ENCODE results near the gene SETBP1. TPM values are rescaled to one million over a fixed set of nuclear protein-coding genes. Genes with fewer than 3 reads are reported as not detected.

Gene SETBP1
- total and polyA plus RNA-seq, 2 of the 13 experiments (the other 11 are each of a cell fraction or from before 2014, with no cell fraction given): 0.18 to 0.65 TPM

GRCh38 chr18:44710931-44711330 is 30.2 kb downstream of the SETBP1 start (continued):
- TF ChIP-seq HNF1B (CRISPR knock-in tag; IDR thresholded peaks at IDR 0.05) (no peak), THAP9 (CRISPR knock-in tag; IDR thresholded peaks at IDR 0.05; ENCODE audit: borderline replicate concordance) (no peak)

GRCh38 chr18:44712025-44712424 is 31.3 kb downstream of the SETBP1 start:
- no peaks in the 10 kb centered on the region for H3K4me1 ChIP-seq (ENCODE audit: insufficient read depth, low read length)
- FAIRE-seq (no peak), ATAC-seq (no peak), DNase-seq (ENCODE audit: low spot score) (no peak)
- ChIA-PET CTCF (ENCODE audit: low intra/inter-chr PET ratio, low total read pairs) (no interaction called here), POLR2A (no interaction called here)
- H3K9me3 ChIP-seq (ENCODE audit: low read length): no peaks in the 10 kb centered on the region
- H3K27ac ChIP-seq (ENCODE audit: extremely low read length, insufficient read depth, low read length): no peak overlapping the region
- H3K79me2 ChIP-seq (ENCODE audit: insufficient read depth, low read length): no peaks in the 10 kb centered on the region
- no peak overlapping the region for H3K4me3 ChIP-seq (replicated peaks in 1 of 3; ENCODE audit: insufficient read depth in 1 of 3, low read depth in 2 of 3, low read length in 3 of 3)
- no peaks in the 10 kb centered on the region; a peak in 1 of 5 replicates for H3K36me3 ChIP-seq (replicated peaks in 1 of 2; ENCODE audit: control insufficient read depth in 1 of 2, insufficient read depth in 2 of 2, low read length in 2 of 2)
- no peak overlapping the region for H3K4me2 ChIP-seq (ENCODE audit: low read depth, low read length)
- no peak overlapping the region for H3K9ac ChIP-seq (ENCODE audit: insufficient read depth, low read depth, low read length)
- no peak overlapping the region for H2AFZ ChIP-seq (ENCODE audit: low read length)
- TF ChIP-seq RFXANK (CRISPR knock-in tag; IDR thresholded peaks at IDR 0.05): no peak
- TF ChIP-seq TAF15 (IDR thresholded peaks at IDR 0.05; ENCODE audit: low read depth, low read length, poor library complexity, severe bottlenecking): no peak
- TF ChIP-seq PAX8 (CRISPR knock-in tag; IDR thresholded peaks at IDR 0.05; ENCODE audit: borderline replicate concordance): no peak
- TF ChIP-seq ZBTB33 (CRISPR knock-in tag; IDR thresholded peaks at IDR 0.05): no peak
- TF ChIP-seq PATZ1 (CRISPR knock-in tag; IDR thresholded peaks at IDR 0.05): no peak
- TF ChIP-seq HDAC1 (CRISPR knock-in tag; IDR thresholded peaks at IDR 0.05): no peak
- WGBS (ENCODE audit: low lambda C conversion rate): 47% methylated on average over 2 of the region's 2 CpGs
- intact Hi-C loops (cut with micrococcal nuclease; ENCODE audit: unreplicated experiment) (no loop called here), in situ Hi-C loops (cut with HindIII; ENCODE audit: extremely low pct_ligation_motif_present, low pct_unique_long_range_greater_than_20kb) (no loop called here)
- no TSS peak for BruUV-seq (replicated peaks)
- no peaks in the 10 kb centered on the region for H3K27me3 ChIP-seq (ENCODE audit: control insufficient read depth in 1 of 2, insufficient read depth in 2 of 2, low read length in 2 of 2)
- H4K20me1 ChIP-seq (ENCODE audit: insufficient read depth, low read length): no peaks in the 10 kb centered on the region
